LHCN-M2 (cell line): ENCODE data around the gene TRAF2. TPM values are rescaled to one million over a fixed set of nuclear protein-coding genes. Genes with fewer than 3 reads are reported as not detected.

Experiments
- DNase-seq: peaks from one replicate; pipeline ENCODE4 v3.0.0-alpha.2; 2012; ENCODE audit warnings: low read depth
- total RNA-seq: library from RNA; depleted of rRNA; stranded (reverse); fragments of >200 nt; gene quantifications from 2 replicates; pipeline ENCODE4 v1.2.3, GENCODE V29; 2014

Gene TRAF2
- total RNA-seq, 1 experiment from 2014 or later: 11.7 TPM

DNA sequence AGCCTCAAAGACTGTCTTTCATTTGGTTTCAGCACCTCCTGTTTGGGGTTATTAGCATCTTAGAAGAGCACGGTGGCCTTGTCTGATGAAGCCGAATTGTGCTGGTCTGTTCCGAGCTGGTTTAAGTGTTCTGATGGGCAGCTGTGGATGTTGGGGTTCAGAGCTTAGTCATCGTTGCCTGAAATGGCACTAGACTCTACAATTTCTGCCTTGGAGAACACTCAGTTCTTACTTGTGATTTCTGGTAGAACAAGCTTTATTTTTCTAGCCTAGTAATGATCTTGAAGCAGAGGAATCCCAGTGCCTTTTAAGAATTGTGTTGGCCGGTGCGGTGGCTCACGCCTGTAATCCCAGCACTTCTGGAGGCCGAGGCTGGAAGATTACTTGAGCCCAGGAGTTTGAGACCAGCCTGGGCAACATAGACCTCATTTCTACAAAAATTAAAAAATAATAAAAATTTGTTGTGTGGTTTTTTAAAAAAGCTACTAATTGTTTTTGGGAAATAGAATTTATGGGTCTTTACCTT is 50.4 kb downstream of the TRAF2 start:
- DNase-seq: peak; percentile 78

DNA sequence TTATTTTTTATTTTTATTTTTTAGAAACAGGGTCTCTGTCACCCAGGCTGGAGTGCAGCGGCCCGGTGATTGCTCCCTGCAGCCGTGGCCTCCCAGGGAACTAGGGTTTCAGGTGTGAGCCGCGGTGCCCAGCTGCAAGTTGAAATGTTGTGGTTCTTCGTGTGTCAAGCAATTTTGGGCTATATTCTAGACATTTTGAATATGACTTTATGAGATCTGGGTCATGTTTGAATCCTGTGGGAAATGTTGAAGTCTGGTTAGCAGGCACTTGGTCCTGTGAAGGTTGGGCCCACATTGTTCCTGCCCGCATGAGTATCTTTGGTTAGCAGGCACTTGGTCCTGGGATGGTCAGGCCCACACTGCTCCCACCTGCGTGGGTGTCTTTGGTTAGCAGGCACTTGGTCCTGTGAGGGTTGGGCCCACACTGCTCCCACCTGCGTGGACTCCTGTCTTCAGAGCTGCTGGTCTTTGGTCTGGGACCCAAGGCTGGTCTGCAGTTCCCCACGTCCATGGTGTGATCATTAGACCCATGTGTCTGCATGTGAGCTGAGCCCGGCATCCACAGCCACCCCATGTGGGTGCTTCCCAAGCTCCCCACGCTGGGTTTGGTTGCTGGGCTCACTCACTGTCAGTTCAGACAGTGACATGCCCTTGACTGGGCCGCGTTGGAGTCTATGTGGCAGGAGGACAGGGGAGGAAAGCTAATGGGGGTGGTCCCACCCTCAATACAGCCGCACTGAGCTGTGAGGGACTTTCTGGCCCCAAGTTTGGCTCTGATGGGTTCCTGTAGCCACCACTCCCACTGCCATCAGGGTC is 51.1 kb downstream of the TRAF2 start:
- no peak for DNase-seq

DNA sequence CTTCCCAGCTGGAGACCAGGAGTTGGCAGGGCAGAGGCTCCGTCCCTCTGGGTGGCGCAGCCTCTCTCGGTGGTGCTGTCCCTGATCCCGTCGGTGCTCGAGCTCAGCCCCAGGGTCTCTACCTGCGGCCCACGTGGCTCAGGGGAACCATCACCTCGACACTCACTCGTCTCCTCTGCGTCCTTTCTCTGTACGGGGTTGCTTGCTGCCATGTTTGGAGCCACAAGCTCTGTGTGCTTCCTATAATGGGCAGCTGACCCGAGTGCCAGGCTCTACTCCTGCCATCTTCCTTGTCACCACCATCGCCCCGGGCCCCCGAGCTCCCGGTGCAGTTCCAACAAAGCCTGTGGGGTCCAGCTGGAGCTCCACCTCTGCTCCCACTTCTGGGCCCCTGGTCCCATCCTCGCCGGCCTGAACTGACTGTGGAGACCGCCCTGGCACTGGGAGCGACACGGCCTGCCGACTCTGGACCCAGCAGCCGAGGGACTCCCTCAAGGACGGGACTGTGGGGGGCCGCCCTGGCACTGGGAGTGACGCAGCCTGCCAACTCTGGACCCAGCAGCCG is 53.2 kb downstream of the TRAF2 start:
- no peak for DNase-seq

DNA sequence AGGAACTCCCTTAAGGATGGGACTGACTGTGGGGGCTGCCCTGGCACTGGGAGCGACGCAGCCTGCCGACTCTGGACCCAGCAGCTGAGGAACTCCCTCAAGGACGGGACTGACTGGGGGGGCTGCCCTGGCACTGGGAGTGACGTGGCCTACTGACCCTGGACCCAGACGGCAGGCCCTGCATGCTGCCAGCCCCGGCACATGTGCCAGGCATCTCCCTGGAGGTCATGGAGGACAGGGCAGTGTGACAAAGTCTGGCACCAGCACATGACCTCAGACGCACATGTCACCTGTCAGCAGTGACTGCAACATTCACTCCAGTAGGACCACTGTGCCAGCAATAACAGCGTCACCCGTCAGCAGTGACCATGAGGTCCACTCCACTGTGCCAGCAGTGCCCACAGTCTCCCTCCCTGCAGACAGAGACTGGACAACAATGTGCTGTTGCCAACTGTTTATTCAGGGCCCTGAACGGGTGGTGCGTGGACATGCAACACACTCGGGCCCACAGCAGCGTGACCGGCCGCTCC is 53.7 kb downstream of the TRAF2 start:
- DNase-seq: no peak

DNA sequence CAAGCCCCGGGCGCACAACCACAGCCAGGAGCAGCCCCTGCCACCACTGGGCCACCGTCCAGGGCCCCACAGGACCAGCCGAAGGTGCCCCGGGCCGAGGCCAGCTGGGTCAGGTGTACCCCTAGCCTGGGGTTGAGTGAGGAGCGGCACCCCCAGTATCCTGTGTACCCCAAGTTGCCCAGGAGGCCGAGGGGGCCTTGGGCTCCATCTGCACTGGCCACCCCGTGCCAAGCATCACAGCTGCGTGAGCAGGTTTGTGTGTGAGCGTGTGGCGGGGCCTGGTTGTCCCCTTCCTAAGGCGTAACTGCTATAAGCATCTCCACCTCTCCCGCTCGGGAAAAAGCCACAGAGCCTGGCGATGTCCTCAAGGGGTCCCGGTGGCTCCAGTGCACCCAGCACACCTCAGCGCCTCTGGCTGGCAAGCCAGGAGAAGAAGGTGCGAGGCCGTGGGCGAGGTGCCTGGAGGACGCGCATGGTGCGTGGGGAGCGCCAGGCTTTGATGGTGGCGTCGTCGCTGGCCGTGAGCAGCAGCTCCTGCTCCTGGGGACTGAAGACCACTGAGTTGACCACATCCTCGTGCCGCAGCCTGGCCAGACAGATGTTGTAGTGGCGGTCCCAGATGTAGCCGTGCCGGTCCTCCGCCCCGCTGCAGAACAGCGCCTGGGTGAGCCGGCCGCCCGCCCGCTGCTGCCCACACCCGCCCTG is 54.4 kb downstream of the TRAF2 start:
- no peak for DNase-seq

DNA sequence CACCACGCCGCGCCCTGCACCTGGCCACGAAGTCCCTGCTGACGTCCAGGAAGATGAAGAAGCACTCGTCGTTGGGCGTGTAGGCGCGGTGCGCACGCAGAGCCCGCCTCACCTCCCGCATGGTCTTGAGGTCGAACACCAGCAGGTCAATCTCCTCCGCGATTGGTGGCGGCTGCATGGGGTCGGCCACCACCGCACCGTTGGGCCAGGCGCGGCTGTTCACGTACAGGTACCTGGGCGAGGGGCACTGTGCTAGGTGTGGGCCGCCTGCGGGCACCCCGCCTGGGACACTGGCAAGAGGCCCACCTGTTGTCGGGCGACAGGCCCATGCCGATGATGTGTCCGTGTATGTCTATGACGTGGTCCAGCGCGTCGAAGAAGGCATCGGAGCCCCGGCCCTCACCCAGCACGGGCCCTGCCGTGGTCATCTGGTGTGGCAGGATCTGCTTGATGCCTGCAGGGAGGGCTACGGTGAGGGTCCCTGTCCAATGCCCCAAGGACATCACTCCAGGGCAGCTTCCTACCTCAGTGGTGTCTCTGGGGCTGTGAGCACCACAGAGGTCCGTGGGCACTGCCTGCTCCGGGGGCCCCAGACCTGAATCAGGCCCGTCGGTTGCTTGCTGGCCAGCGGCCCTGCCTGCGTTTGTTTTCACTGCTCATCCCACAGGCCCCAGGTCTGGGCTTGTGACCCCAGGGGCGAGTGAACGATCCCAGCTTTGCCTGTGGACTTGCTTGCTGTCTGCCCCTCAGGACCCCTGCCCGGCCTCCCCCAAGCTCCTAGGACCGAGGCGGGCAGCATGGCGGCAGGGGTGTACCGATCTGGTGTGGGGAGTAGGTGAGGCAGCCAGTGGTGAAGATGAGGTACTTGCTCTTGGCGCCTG is 55.2 kb downstream of the TRAF2 start:
- no peak for DNase-seq

DNA sequence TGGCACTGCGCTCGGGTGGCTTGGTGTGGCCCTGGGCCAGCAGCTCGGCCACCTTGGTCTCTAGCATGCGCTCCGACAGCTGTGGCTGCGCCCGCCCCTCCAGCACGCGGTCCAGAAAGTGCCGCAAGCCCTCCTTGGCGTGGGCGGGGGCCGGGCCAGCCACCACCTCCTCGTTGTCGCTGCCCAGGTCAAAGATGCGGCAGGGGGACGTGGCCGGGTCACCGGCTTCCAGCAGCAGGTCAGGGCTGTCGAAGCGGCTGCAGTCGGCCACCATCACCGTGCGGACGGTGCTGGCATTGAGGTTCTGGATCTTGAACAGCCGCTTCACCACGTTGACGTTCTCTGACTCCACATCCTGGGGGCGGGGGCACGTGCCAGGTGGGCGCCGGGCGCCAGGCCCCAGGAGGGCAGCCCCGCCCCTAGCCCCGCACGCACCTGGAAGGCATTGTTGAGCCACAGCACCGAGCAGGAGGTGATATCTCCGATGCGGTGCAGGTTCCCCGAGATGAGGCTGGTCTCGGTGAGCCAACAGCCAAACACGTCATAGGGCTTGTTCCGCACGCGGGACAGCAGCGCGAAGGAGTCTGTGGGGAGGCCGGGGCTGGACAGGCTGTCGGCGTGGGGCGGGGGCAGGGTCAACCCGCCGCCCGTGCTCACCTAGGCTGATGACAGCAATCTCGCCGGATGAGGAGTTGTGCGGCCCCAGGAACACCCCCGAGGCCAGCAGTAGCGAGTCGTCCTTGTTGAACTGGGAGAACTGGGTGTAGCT is 56.0 kb downstream of the TRAF2 start:
- no peak for DNase-seq

DNA sequence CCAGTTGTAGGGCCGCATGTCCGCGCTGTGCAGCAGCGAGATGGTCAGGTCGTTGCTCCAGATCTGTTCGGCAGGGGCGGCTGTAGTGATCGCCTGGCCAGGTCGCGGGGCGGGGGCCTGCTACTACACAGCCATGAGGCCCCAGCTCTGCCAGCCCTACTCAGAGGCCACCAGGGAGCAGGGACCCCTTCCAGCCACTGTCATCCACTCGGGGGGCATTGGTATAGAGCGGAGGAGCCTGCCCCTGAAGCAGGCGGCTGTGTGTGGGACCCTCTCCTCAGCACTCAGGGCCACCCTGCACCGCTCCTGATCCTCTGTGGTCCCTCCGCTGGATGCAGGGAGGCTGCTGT is 56.5 kb downstream of the TRAF2 start:
- DNase-seq: no peak

DNA sequence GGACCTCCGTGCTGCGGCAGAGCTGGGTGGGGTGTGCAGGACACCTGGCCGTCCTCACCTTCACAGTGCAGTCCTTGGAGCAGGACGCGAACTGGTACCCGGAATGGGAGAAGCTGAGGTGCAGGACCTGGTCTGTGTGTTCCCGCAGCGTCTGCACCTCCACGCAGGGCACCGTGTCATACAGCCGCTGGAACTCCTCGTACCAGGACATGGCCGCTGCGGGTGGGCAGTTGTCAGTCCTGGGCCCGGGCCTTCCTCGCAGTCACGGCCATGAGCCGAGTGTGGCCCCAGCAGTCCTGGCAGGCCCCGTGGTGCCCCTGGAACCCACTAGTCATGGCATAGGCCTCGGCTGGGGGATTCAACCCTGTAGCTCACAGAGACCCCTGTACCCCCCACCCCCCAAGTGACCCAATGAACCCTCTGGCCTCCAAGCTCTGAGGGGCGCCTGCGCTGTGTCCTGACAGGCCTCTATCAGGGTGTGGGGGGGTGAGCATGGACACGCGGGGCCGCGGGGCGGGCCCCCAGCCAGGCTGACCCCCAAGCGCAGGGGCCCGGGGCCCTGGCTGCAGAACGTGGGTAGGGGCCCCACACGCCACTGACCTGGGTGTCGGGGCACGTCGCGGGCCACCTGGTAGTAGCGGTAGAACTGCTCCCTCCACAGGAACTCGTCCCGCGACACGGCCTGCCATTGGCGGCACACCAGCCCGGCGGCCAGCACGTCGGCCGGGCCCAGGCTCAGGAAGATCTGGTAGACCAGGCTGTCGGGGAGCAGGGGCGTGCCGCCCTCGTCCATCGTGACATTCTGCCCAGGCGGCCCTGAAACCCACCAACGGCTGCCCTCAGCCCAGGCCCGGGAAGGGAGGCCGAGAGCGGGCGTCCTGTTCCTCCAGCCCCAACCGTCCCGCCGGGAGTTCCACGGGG is 57.2 kb downstream of the TRAF2 start:
- DNase-seq: peak; percentile 19

DNA sequence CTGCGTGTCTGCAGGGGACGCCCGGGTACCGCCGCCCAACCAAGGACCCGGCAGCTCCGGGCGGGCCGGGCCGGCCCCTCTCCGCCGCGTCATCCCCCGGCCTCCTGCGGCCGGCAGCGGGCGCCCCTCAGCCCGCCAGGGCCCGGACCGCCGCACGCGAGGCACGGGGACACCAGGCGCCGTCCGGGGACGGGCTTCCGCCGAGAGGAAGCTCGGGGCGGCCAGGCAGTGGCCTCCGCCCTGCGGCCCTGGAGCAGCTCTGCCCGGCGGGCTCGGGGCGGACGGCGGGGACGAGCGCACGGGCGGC is 57.8 kb downstream of the TRAF2 start:
- DNase-seq: peak; percentile 61

DNA sequence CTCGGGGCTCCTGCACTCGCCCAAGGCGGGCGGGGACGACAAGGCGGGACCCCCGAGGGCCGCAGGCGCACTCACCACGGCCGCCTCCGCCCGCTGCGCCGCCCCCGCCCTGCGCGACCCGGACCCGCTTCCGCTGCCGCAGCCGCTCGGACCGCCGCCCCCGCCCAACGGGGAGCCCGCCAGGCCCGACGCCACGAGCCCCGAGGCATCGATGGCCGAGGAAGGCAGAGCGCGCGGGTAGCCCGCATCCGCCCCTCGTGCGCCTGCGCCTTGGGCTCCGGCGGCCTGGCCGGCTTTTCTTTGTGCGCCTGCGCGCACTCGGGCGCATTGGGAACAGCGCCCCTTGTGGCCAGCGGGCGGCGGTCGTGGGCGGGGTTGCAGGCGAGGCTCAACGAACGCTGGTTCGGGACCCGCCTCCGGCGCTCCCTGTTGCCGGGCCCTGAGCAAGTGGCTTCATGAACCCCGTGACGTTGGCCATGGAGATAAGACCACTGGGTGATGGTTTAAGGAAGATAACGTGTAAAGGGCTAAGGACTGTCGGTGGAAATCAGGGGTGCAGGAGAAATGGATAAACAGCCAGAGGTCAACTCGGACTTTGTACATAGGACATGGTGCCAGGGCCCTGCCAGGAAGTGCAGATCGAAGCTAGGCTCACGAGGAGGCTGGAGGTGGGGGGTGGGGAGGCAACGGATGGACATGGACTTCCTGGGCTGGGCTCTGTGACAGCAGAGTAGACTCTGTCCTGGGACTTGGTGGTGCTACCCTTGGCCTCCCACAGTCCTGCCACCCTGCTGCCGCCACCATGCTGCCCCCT is 58.4 kb downstream of the TRAF2 start, which contains the start of the genes C8G and FBXW5:
TSS of gene C8G (plus strand) at position 725 of the 814 bp plus-strand sequence. CDS start at position 803, 78 bp downstream.
TSS of gene FBXW5 (minus strand) at position 220 of the 814 bp plus-strand sequence. CDS start 655 bp downstream, outside the sequence.
- peak; percentile 90 for DNase-seq

DNA sequence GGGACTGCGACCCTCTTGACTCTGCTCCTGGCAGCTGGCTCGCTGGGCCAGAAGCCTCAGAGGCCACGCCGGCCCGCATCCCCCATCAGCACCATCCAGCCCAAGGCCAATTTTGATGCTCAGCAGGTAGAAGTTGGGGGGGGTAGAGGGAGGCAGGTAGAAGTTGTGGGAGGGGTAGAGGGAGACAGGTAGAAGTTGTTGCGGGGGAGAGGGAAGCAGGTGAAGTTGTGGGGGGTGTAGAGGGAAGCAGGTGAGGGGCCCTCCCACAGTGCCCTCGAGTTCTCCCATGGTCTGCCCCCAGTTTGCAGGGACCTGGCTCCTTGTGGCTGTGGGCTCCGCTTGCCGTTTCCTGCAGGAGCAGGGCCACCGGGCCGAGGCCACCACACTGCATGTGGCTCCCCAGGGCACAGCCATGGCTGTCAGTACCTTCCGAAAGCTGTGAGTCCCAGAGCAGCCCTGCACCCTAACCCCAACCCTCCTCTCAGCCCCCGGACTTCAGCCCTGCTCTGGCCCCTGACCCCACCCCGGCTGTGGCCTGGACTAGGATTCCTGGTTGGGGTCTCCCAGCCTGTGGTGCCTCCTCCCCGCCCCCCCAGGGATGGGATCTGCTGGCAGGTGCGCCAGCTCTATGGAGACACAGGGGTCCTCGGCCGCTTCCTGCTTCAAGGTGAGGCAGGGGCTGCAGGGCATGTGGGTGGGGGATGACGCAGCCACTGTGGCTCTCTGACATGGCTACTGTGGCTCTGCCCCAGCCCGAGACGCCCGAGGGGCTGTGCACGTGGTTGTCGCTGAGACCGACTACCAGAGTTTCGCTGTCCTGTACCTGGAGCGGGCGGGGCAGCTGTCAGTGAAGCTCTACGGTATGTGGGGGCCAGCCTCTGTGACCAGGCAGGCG is 59.3 kb downstream of the TRAF2 start:
- DNase-seq: no peak

DNA sequence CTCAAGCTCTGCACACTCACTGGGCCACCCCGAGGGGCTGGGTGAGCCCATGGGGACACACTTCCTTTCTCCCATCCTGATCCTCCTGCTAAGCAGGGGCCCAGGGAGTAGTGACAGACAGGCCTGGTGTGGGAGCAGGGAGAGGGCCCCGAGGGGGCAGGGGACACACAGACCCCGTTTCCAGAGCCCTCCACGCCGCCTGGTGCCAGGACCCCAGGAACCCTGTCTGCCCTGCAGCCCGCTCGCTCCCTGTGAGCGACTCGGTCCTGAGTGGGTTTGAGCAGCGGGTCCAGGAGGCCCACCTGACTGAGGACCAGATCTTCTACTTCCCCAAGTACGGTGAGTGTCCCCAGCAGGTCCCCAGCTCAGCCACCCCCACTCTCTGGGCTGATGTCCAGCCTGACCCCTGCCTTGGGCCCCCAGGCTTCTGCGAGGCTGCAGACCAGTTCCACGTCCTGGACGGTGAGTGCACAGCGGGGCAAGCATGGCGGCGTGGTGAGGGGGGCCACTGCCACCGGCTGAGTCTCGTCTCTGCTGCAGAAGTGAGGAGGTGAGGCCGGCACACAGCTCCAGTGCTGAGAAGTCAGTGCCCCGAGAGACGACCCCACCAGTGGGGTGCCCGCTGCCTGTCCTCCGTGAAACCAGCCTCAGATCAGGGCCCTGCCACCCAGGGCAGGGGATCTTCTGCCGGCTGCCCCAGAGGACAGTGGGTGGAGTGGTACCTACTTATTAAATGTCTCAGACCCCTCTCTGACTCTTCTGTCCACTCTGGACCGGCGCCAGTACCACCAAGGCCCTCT is 60.1 kb downstream of the TRAF2 start:
- no peak for DNase-seq

DNA sequence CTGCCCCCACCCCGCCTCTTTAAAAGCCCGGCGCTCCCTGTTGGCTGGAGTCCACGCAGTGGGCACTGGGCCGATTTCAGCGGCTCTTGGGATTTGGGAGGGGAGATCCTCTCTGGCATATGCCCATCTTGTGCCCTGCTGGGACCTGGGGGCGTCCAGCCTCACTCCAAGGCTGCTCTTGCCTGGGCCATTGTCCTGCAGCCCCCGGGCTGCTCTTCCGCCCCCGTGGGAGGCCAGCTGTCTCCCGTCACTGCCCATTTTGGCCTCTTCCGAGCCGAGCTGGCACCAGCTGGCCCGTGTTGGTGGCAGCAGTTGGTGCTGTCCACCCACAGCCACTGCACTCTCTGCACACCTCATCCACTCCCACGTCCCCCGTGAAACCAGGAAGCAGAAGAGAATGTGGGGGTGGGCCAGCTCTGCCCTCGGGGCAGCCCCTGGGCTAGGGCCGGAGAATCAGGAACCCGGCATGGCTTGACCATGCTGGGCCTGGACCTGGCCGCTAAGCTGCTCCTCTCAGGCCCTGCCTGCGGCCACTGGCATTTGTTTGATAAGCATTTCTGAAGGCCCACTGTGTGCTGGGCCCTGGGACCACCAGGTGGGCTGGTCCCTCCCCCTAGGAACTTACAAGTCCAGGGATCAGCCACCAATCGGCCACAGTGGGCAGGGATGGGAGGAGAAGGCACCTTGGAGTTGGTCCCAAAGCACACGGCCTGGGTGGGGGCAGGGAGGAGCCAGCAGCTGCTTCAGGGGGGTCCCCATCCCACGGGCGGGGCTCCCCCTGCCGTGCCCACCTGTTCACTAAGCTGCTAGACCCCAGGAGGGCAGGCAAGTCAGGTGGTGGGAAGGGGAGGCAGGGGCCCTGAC is 60.9 kb downstream of the TRAF2 start:
- DNase-seq: no peak

DNA sequence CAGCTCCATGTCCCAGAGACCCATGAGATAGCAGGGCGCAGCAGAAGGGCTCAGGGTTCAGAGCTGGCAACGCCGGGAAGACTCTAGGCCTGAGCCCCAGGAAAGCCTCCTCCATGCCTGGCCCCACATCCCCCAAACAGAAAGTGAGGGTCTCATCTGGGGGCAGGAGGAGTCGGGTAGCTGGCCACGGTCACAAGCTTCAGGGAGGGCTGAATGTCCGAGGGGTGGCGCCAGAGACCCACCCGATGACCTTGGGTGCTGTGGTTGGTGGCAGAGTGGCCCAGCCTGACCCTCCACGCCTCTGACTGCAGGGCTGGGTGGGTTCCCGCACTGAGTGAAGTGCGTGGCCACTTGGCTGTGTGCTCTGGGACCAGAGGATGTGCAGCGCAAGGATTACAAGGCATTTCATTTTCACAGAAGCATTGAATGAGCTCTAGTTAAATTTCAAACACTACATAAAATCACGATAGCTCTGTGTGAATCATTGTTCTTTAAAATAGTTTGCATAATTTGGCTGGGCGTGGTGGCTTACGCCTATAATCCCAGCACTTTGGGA is 61.7 kb downstream of the TRAF2 start:
- peak; percentile 17 for DNase-seq
